T47D (cell line): ENCODE measurements around the gene PLCH1.

Source experiments
- DNase-seq, 2 experiments: peaks; one replicate each; pipeline versions ENCODE4 v3.0.0 to v3.0.0-alpha.2; 2011 to 2012; ENCODE audit warnings: low read depth in 1 of 2, low spot score in 1 of 2
- JUND ChIP-seq: IDR thresholded peaks from 2 replicates; pipeline ENCODE4 v1.6.1; 2012; ENCODE audit warnings: low read depth
- in situ Hi-C: cut with HindIII; loops from 2 replicates; pipeline ENCODE4 v1.10.0; 2016; ENCODE audit warnings: low sequenced_read_pairs, low pct_unique_long_range_greater_than_20kb

The PLCH1 gene

DNA sequence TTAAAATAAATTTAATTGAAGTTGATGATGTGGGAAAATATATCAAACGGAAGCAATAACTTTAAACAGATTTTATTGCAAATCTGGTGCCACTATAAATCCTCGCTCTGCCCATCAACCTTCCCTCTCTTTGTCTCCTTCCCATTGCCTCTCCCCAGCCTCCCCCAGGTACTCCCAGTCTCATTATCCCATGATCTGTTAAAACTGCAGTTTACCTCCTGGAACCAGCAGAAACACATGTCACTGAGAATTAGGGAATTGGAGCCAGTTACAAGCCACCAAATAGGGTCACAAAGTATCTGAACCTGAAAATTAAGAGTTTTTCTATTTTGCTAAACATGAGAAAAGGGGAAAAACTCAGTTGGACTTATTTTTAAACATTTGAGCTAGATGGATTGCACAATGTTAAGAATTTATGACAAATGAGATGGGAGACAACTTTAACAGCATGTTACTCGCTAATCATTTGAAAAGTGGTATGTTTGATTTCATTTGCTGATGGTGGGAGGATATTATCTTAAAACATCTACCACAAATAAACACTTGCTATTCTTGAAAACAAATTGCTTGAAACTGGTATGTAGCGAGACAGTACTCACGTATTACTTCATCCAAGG, 2.4 kb downstream of the PLCH1 start:
- in situ Hi-C loops: no loop called here
- DNase-seq: no peak
- no peak for TF ChIP-seq JUND

DNA sequence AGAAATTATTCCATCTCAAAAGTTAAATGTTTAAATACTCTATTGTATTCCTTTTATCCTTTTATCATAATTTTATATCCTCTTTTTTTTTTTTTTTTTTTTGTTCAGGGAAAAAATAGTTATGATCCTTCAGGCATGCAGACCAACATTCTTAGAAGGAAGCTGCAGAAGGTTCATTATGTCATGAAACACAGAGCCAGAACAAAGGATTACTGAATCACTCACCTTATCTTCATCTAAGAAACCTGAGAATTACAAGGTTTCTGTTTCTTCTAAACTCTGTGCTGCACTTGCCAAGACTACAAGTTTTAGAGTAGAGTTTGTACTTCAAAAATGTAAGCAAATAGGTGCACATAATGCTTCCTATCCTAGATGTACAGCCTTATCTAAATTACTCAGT, 3.3 kb downstream of the PLCH1 start:
- in situ Hi-C loops: no loop called here
- no peak for TF ChIP-seq JUND
- no peak for DNase-seq

- no peak for DNase-seq
- no peak for TF ChIP-seq JUND
- in situ Hi-C loops: no loop called here
Observed at GRCh38 chr3:155741101-155741500, 3.8 kb downstream of the PLCH1 start.

GRCh38 chr3:155739154-155739553, 5.7 kb downstream of the PLCH1 start:
- no peak for TF ChIP-seq JUND
- in situ Hi-C loops: no loop called here
- no peak for DNase-seq

DNA sequence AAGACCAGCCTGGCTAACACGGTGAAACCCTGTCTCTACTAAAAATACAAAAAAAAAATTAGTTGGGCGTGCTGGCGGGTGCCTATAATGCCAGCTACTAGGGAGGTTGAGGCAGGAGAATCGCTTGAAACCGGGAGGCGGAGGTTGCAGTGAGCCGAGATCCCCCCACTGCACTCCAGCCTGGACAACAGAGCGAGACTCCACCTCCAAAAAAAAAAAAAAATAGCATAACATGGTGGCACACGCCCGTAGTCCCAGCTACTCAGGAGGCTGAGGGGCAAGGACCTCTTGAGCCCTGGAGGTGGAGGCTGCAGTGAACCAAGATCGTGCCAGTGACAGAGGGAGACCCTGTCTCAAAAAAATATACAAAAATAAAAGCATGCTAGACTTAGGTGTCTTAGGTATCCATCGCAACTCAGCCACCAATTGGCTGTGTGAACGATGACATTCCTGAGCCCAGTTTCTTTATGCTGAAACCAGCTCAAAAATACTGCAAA, 6.2 kb downstream of the PLCH1 start:
- in situ Hi-C loops: no loop called here
- no peak for DNase-seq
- TF ChIP-seq JUND: no peak

- no peak for TF ChIP-seq JUND
- DNase-seq: no peak
- in situ Hi-C loops: no loop called here
Observed at GRCh38 chr3:155737844-155738460, 6.9 kb downstream of the PLCH1 start.

- no peak for TF ChIP-seq JUND
- no peak for DNase-seq
- in situ Hi-C loops: no loop called here
Observed at GRCh38 chr3:155736381-155736780, 8.5 kb downstream of the PLCH1 start.

DNA sequence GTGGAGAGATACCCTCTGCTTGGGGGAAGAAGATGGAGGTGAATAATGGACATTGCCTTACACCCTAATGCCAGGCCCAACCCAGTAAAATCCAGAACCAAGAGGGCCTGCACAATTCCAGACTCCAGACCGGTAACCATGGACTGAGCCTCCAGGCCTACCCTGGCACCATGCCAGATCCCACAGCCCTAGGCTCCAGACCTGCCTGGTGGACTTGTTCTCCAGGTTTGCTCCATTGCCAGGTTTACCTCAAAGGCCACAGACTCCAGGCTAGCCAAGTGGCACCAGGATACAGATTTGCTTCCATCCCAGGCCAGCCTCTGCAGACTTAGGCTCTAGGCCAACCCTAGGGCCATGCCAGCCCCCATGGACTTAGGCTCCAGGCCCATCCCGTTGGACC, 14.0 kb downstream of the PLCH1 start:
- DNase-seq: peak; percentile 54 to 97
- TF ChIP-seq JUND: no peak
- in situ Hi-C loops: no loop called here

DNA sequence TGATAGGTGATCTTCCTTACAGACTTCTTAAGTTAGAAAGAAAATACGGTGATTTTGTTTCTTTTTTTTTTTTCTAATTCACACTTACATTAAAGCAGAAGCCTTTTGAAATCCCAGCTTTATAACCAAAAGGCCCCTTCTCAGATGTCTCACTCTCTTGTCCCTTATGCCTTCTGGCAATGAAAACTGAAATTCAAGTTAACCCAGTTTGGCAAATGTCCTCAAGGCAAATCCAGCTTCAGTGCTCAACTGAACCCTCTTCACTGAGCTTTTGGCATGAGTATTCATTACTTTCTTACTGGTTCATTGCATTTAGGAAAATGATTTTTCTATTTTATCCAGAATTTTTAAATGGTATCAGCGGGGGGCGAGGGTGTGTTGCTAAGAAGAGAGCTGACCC, 17.0 kb downstream of the PLCH1 start:
- peak in 1 of 2 experiments; percentile 95 for DNase-seq
- no peak for TF ChIP-seq JUND
- in situ Hi-C loops: no loop called here

GRCh38 chr3:155714295-155714718, 30.6 kb downstream of the PLCH1 start:
- no peak for TF ChIP-seq JUND
- in situ Hi-C loops: no loop called here
- no peak for DNase-seq

DNA sequence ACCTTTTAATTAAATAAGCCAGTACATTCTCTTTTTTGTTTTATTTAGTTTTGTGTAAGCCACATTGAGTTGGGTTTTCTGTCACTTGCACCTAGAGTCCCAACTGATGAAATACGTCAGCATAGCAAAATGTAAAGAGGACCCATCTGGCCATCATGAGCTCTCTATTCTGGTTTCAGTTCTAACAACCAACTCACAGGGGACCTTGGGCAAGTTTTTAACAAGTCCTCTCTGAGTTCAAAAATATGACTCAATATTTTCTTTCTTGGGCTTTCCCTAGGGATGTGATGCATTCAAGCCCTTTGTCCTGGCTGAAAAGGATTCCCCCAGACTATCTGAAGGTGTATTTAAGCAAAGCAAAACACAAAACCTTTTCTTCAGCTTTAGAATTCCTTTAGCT, 32.9 kb downstream of the PLCH1 start:
- in situ Hi-C loops: no loop called here
- TF ChIP-seq JUND: no peak
- no peak for DNase-seq

DNA sequence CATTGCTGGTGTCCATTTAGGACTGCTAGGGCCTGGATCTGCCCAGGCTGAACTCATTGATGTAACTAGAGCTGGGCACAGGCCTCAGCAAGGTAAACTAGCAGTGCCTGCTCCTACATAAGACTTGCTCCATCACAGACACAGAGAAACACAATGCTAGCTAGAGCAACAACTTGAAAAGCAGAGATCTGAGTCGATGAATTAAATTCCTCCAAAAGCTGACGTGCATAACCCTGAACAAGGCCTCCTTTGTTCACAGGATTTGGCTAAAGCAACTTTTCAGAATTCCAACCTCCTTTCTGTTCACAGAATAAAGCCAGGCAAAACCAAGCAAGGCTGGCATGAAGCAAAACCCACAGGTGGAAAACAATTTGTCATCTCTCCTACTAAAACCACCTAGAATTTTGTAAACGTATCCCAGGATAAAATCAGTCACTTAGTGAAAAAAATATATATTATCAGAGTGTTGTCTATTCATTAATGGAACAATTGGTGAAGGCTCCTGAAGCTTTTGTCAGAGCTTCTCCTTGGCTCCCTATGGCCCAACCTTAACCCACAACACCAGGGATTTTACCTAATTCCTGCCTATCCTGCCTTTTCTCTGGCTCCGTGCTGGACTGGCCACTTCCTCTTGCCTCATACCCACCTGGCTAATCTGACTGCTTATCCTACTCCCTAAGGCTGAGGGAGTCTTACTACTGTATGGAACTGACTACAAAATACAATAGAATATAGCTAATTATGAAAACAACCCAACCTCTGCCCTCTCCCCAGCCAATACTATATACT, 39.9 kb downstream of the PLCH1 start:
- DNase-seq: peak in 1 of 2 experiments; percentile 16
- in situ Hi-C loops: no loop called here

DNA sequence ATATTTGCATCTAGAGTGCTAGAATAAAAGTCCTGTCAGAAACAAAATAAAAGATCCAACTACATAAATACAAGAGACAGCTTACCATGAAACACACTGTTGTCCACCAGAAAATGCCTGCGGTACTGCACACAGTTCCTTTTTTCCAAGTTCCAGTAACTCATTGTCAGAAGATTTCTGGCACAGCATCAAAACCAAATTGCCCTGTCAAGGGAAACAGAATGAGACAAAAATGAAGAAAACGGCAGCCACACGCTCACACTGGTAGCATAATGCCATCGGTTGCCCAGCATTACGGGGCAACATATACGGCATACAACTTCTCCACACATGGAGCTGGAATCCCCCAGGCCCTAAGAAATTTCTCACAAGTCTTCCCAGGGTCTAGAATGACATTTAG, 40.8 kb downstream of the PLCH1 start:
- no peak for TF ChIP-seq JUND
- no peak for DNase-seq
- in situ Hi-C loops: no loop called here

More for the DNA sequence above, 39.9 kb downstream of the PLCH1 start:
- TF ChIP-seq JUND: no peak
